GM12875 (cell line): ENCODE measurements around the gene CRADD.

ENCODE experiments used
- H3K4me3 ChIP-seq: one replicate; pipeline ENCODE4 v1.5.1; 2011; ENCODE audit warnings: low read depth, low read length, control low read depth
- CTCF ChIP-seq: IDR thresholded peaks from 2 replicates; pipeline ENCODE4 v1.5.1; 2011; ENCODE audit warnings: low read depth, mild to moderate bottlenecking, control low read depth, inconsistent platforms, low read length, moderate library complexity, borderline replicate concordance; ENCODE audit not compliant: insufficient read depth

The CRADD gene

GRCh38 chr12:93823616-93824391 lies 146.6 kb downstream of the CRADD start:
- TF ChIP-seq CTCF = no peak
- no peak overlapping the region for H3K4me3 ChIP-seq

- H3K4me3 ChIP-seq = no peak overlapping the region
- no peak for TF ChIP-seq CTCF
Measured at GRCh38 chr12:93824514-93825500, 147.6 kb downstream of the CRADD start.

- no peak for TF ChIP-seq CTCF
- no peak overlapping the region for H3K4me3 ChIP-seq
Measured at GRCh38 chr12:93825501-93825888, 148.3 kb downstream of the CRADD start.

GRCh38 chr12:93825931-93826555 lies 148.9 kb downstream of the CRADD start:
- TF ChIP-seq CTCF = no peak

GRCh38 chr12:93827179-93827578 lies 150.0 kb downstream of the CRADD start:
- no peak for TF ChIP-seq CTCF

More at GRCh38 chr12:93825931-93826555, 148.9 kb downstream of the CRADD start:
- no peak overlapping the region for H3K4me3 ChIP-seq

GRCh38 chr12:93827669-93828068 lies 150.5 kb downstream of the CRADD start:
- TF ChIP-seq CTCF = no peak
- H3K4me3 ChIP-seq = no peak overlapping the region

More at GRCh38 chr12:93827179-93827578, 150.0 kb downstream of the CRADD start:
- no peak overlapping the region for H3K4me3 ChIP-seq
